OCI-LY1 (cell line): ENCODE measurements around the gene TGM2.

ENCODE experiments used
- H2AFZ ChIP-seq: fragments of 200-600 bp; sonication (generic), shearing (Covaris generic); 2 replicates; pipeline ENCODE4 v1.6.0; 2014; ENCODE audit warnings: antibody characterized with exemption, mild to moderate bottlenecking, low read length
- H3F3A ChIP-seq: fragments of 200-600 bp; sonication (generic), shearing (Covaris generic); 2 replicates; pipeline ENCODE4 v1.6.0; 2014; ENCODE audit warnings: mild to moderate bottlenecking, antibody characterized with exemption, low read length, moderate library complexity; ENCODE audit not compliant: insufficient read depth
- H3K27ac ChIP-seq: fragments of 200-600 bp; sonication (generic); 2 replicates; pipeline ENCODE4 v1.5.1; 2014; ENCODE audit warnings: low read length, mixed run types, mild to moderate bottlenecking, low read depth; ENCODE audit not compliant: poor library complexity, severe bottlenecking
- H3K27me3 ChIP-seq: fragments of 200-600 bp; sonication (generic); 2 replicates; pipeline ENCODE4 v1.6.0; 2014; ENCODE audit warnings: antibody characterized with exemption, mild to moderate bottlenecking, low read length, moderate library complexity; ENCODE audit not compliant: insufficient read depth
- H3K36me3 ChIP-seq: fragments of 200-600 bp; sonication (generic); 2 replicates; pipeline ENCODE4 v1.6.1; 2014; ENCODE audit warnings: mild to moderate bottlenecking, antibody characterized with exemption, low read length, moderate library complexity, mixed read lengths; ENCODE audit not compliant: insufficient read depth
- H3K4me1 ChIP-seq: fragments of 200-600 bp; sonication (generic); 2 replicates; pipeline ENCODE4 v1.5.1; 2014; ENCODE audit warnings: mild to moderate bottlenecking, low read length, moderate library complexity; ENCODE audit not compliant: insufficient read depth, severe bottlenecking
- H3K4me2 ChIP-seq: fragments of 200-600 bp; sonication (generic), shearing (Covaris generic); 2 replicates; pipeline ENCODE4 v1.6.1; 2014; ENCODE audit warnings: low read length
- H3K4me3 ChIP-seq: fragments of 200-600 bp; sonication (generic); 2 replicates; pipeline ENCODE4 v1.5.1; 2014; ENCODE audit warnings: low read length, low read depth, mild to moderate bottlenecking, mixed read lengths; ENCODE audit not compliant: poor library complexity, severe bottlenecking
- H3K79me2 ChIP-seq: fragments of 200-600 bp; shearing (Covaris generic); 2 replicates; pipeline ENCODE4 v1.6.1; 2016; ENCODE audit warnings: mixed run types, low read length, mixed read lengths; ENCODE audit not compliant: insufficient read depth
- H3K9ac ChIP-seq: fragments of 200-600 bp; sonication (generic), shearing (Covaris generic); 2 replicates; pipeline ENCODE4 v1.6.1; 2014; ENCODE audit warnings: mild to moderate bottlenecking, low read length, mixed read lengths
- H3K9me2 ChIP-seq: fragments of 200-600 bp; sonication (generic), shearing (Covaris generic); 2 replicates; pipeline ENCODE4 v1.6.1; 2014; ENCODE audit warnings: low read depth, mild to moderate bottlenecking, low read length, mixed read lengths
- H3K9me3 ChIP-seq: fragments of 200-600 bp; shearing (Covaris generic); 2 replicates; pipeline ENCODE4 v1.6.1; 2014; ENCODE audit warnings: low read length, mixed read lengths
- H4K20me1 ChIP-seq: fragments of 200-600 bp; sonication (generic), shearing (Covaris generic); 2 replicates; pipeline ENCODE4 v1.6.0; 2016; ENCODE audit warnings: mild to moderate bottlenecking, low read length; ENCODE audit not compliant: insufficient read depth
- EZH2 ChIP-seq: fragments of 200-600 bp; sonication (generic), shearing (Covaris generic); IDR thresholded peaks from 2 replicates; pipeline ENCODE4 v1.8.0; 2017; ENCODE audit warnings: borderline replicate concordance, mixed run types, mild to moderate bottlenecking, antibody characterized with exemption, low read length, moderate library complexity, mixed read lengths
- TF ChIP-seq, protein P1 (sequence below): fragments of 200-600 bp; sonication (generic), shearing (Covaris generic); IDR thresholded peaks from 2 replicates; pipeline ENCODE4 v1.5.1; 2017; ENCODE audit warnings: mild to moderate bottlenecking, antibody characterized with exemption, low read length, moderate library complexity, mixed read lengths

The TGM2 gene

GRCh38 chr20:38158701-38159351 is 6.2 kb downstream of the TGM2 start:
- no peaks in the 10 kb centered on the region for H3K36me3 ChIP-seq

DNA sequence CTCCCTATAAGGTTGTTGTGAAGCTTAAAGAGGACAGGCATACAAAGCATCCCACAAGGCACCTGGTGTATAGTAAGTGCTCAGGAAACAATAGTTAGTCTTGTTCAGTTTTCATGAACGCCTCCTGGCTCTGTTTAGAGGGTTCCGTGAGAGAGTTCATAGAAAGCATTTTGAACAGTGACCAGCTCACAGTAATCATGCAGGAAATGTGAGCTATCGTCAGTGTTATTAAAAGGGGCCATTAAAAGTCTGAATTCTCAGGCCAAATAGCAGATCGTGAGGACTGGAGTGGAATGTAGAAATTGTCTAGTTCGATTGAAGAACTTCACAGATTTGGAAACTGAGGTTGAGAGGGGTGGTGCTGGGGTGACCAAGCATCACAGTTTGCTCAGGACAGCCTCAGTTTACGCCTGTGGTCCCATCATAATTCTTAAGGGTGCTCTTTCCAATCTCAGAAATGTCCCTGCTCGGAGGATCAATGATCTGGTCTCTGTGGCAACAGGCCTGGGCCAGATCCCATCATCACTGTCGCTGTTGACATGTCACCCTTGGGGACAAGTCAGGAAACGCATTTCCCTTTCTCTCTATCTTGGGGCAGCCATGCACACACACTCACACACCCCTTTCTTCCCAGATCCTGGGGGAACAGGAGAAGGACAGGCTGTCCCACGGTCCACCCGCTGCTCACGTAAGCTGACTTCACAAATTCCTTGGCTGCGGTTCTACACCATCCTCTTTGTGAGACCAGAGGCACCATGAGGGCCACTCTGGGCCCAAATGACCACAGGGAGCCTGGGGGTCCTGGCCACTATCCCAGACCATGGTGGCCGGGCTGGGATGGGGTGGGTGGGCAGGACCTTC is 7.2 kb downstream of the TGM2 start:
- Histone ChIP-seq H3K9ac (no peak overlapping the region), H3K9me2 (no peaks in the 10 kb centered on the region)

More at GRCh38 chr20:38158701-38159351, 6.2 kb downstream of the TGM2 start:
- Histone ChIP-seq H3K27me3 (no peaks in the 10 kb centered on the region; the same call in 1 of the 2 replicates), H3F3A (no peaks in the 10 kb centered on the region), H3K9ac (no peak overlapping the region), H3K27ac (no peak overlapping the region), H3K4me2 (no peak overlapping the region), H3K79me2 (no peaks in the 10 kb centered on the region), H3K4me1 (no peaks in the 10 kb centered on the region), H3K9me3 (no peaks in the 10 kb centered on the region), H4K20me1 (no peaks in the 10 kb centered on the region), H3K4me3 (no peak overlapping the region), H2AFZ (no peak overlapping the region), H3K9me2 (no peaks in the 10 kb centered on the region)
- TF ChIP-seq EZH2, result no peak
- TF ChIP-seq, protein P1, sequence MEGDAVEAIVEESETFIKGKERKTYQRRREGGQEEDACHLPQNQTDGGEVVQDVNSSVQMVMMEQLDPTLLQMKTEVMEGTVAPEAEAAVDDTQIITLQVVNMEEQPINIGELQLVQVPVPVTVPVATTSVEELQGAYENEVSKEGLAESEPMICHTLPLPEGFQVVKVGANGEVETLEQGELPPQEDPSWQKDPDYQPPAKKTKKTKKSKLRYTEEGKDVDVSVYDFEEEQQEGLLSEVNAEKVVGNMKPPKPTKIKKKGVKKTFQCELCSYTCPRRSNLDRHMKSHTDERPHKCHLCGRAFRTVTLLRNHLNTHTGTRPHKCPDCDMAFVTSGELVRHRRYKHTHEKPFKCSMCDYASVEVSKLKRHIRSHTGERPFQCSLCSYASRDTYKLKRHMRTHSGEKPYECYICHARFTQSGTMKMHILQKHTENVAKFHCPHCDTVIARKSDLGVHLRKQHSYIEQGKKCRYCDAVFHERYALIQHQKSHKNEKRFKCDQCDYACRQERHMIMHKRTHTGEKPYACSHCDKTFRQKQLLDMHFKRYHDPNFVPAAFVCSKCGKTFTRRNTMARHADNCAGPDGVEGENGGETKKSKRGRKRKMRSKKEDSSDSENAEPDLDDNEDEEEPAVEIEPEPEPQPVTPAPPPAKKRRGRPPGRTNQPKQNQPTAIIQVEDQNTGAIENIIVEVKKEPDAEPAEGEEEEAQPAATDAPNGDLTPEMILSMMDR, result no peak

GRCh38 chr20:38156888-38157634 is 8.0 kb downstream of the TGM2 start:
- Histone ChIP-seq H3K4me3 (no peak overlapping the region), H4K20me1 (no peaks in the 10 kb centered on the region), H3K27me3 (no peaks in the 10 kb centered on the region; the same call in 1 of the 2 replicates), H3K79me2 (no peaks in the 10 kb centered on the region), H3K36me3 (no peaks in the 10 kb centered on the region), H2AFZ (no peak overlapping the region), H3K9ac (no peak overlapping the region), H3K9me2 (no peaks in the 10 kb centered on the region), H3K4me1 (no peaks in the 10 kb centered on the region), H3K27ac (no peak overlapping the region), H3K4me2 (no peak overlapping the region), H3F3A (no peaks in the 10 kb centered on the region), H3K9me3 (no peaks in the 10 kb centered on the region)
- TF ChIP-seq EZH2, result no peak
- TF ChIP-seq, protein P1, result no peak

More for the DNA sequence above, 7.2 kb downstream of the TGM2 start:
- H3K4me2 ChIP-seq, result no peak overlapping the region
- H3K4me1 ChIP-seq, result no peaks in the 10 kb centered on the region
- H3K4me3 ChIP-seq, result no peak overlapping the region
- H3K79me2 ChIP-seq, result no peaks in the 10 kb centered on the region
- H3K27ac ChIP-seq, result no peak overlapping the region
- no peaks in the 10 kb centered on the region for H3F3A ChIP-seq
- H3K36me3 ChIP-seq, result no peaks in the 10 kb centered on the region
- no peaks in the 10 kb centered on the region for H4K20me1 ChIP-seq
- no peak overlapping the region for H2AFZ ChIP-seq
- TF ChIP-seq EZH2, result no peak
- TF ChIP-seq, protein P1, result no peak
- no peaks in the 10 kb centered on the region; the same call in 1 of the 2 replicates for H3K27me3 ChIP-seq
- no peaks in the 10 kb centered on the region for H3K9me3 ChIP-seq
